DND-41 (cell line): Measurements from ENCODE around the gene MYEOV.

Experiments
- ATAC-seq: fragments of 200-7000 bp; cut with Tn5 transposase; 3 replicates; pipeline ENCODE4 v1.9.1; 2021; ENCODE audit warnings: low read depth; ENCODE audit not compliant: insufficient read depth
- DNase-seq: peaks from one replicate; pipeline ENCODE4 v3.0.0-alpha.2; 2020
- H2AFZ ChIP-seq: 2 replicates; pipeline ENCODE4 v1.6.0; 2012; ENCODE audit warnings: low read depth, low read length
- H3K27ac ChIP-seq: 2 replicates; pipeline ENCODE4 v1.5.1; 2012; ENCODE audit warnings: low read length, inconsistent platforms
- H3K27me3 ChIP-seq: fragments of 200-600 bp; sonication (generic); 2 replicates; pipeline ENCODE4 v1.6.0; 2012; ENCODE audit warnings: low read length, mild to moderate bottlenecking, inconsistent platforms; ENCODE audit not compliant: insufficient read depth, poor library complexity
- H3K36me3 ChIP-seq: 2 replicates; pipeline ENCODE4 v1.5.1; 2012; ENCODE audit warnings: low read length, inconsistent platforms; ENCODE audit not compliant: insufficient read depth
- H3K4me1 ChIP-seq: 2 replicates; pipeline ENCODE4 v1.5.1; 2012; ENCODE audit warnings: mild to moderate bottlenecking, low read length; ENCODE audit not compliant: insufficient read depth
- H3K4me2 ChIP-seq: 2 replicates; pipeline ENCODE4 v1.6.0; 2012; ENCODE audit warnings: mild to moderate bottlenecking, moderate library complexity, low read length, inconsistent platforms; ENCODE audit not compliant: insufficient read depth
- H3K4me3 ChIP-seq, 2 experiments: fragments of 200-600 bp in 1 of 2; shearing (Covaris generic) in 1 of 2; 2 replicates each; pipeline ENCODE4 v1.5.1; 2012 to 2016; ENCODE audit warnings: inconsistent platforms in 2 of 2, low read length in 2 of 2, mild to moderate bottlenecking in 2 of 2, low read depth in 1 of 2, moderate library complexity in 1 of 2
- H3K79me2 ChIP-seq: 2 replicates; pipeline ENCODE4 v1.6.0; 2012; ENCODE audit warnings: low read length, inconsistent platforms; ENCODE audit not compliant: insufficient read depth
- H3K9ac ChIP-seq: 2 replicates; pipeline ENCODE4 v1.6.0; 2012; ENCODE audit warnings: low read depth, mild to moderate bottlenecking, inconsistent platforms, low read length, moderate library complexity
- H3K9me3 ChIP-seq: 2 replicates; pipeline ENCODE4 v1.5.1; 2012; ENCODE audit warnings: low read length, moderate library complexity, mild to moderate bottlenecking, inconsistent platforms; ENCODE audit not compliant: insufficient read depth, severe bottlenecking
- H4K20me1 ChIP-seq: 2 replicates; pipeline ENCODE4 v1.6.0; 2012; ENCODE audit warnings: low read length; ENCODE audit not compliant: insufficient read depth
- CTCF ChIP-seq: IDR thresholded peaks from 2 replicates; pipeline ENCODE4 v1.5.1; 2012; ENCODE audit warnings: borderline replicate concordance, low read length, moderate library complexity, mild to moderate bottlenecking; ENCODE audit not compliant: poor library complexity, severe bottlenecking; ENCODE audit errors: extremely low read depth
- EZH2 ChIP-seq: IDR thresholded peaks from 3 replicates; pipeline ENCODE4 v1.6.1; 2012; ENCODE audit warnings: borderline replicate concordance, low read depth, mild to moderate bottlenecking, moderate library complexity, low read length, inconsistent platforms; ENCODE audit not compliant: severe bottlenecking

Gene MYEOV

GRCh38 chr11:69295995-69296889, 2.3 kb downstream of the MYEOV start:
- TF ChIP-seq CTCF (no peak), EZH2 (no peak)
- Histone ChIP-seq H3K27me3 (no peaks in the 10 kb centered on the region), H3K9me3 (no peaks in the 10 kb centered on the region), H3K79me2 (no peaks in the 10 kb centered on the region), H3K9ac (no peak overlapping the region), H2AFZ (no peak overlapping the region), H3K4me1 (peaks cover 28% of the 10 kb centered on the region), H3K36me3 (no peaks in the 10 kb centered on the region), H3K4me3 (peak overlapping the region in 1 of 2 experiments; percentile 17; a peak in 2 of 4 replicates), H3K4me2 (peak overlapping the region; percentile 34; the same call in 1 of the 2 replicates), H4K20me1 (peaks cover 50% of the 10 kb centered on the region), H3K27ac (no peak overlapping the region)
- no peak for ATAC-seq
- no peak for DNase-seq

- Histone ChIP-seq H4K20me1 (peaks cover 58% of the 10 kb centered on the region), H3K4me1 (peaks cover 28% of the 10 kb centered on the region), H3K9me3 (no peaks in the 10 kb centered on the region), H3K27ac (peak overlapping the region; percentile 20), H2AFZ (no peak overlapping the region), H3K9ac (no peak overlapping the region), H3K27me3 (no peaks in the 10 kb centered on the region), H3K4me2 (peak overlapping the region; percentile 34), H3K4me3 (peak overlapping the region in 1 of 2 experiments; percentile 17; a peak in 2 of 4 replicates), H3K79me2 (no peaks in the 10 kb centered on the region), H3K36me3 (no peaks in the 10 kb centered on the region)
- DNase-seq (peak; percentile 84), ATAC-seq (peak; percentile 72)
- TF ChIP-seq CTCF (no peak), EZH2 (no peak)
These were observed 3.2 kb downstream of the MYEOV start for GRCh38 chr11:69296890-69297786.

- Histone ChIP-seq H3K27ac (peak overlapping the region; percentile 20), H3K4me3 (no peak overlapping the region), H3K4me1 (peaks cover 28% of the 10 kb centered on the region), H4K20me1 (peaks cover 64% of the 10 kb centered on the region), H3K4me2 (0 out of 2 replicates have a peak overlapping the region, but pooled peaks have one; percentile 34), H3K36me3 (no peaks in the 10 kb centered on the region), H3K9me3 (no peaks in the 10 kb centered on the region), H3K79me2 (no peaks in the 10 kb centered on the region), H2AFZ (no peak overlapping the region), H3K9ac (no peak overlapping the region), H3K27me3 (no peaks in the 10 kb centered on the region)
- ATAC-seq, result peak; percentile 72
- peak; percentile 81 for DNase-seq
- TF ChIP-seq EZH2, result no peak
- TF ChIP-seq CTCF, result no peak
These were observed 3.9 kb downstream of the MYEOV start for GRCh38 chr11:69297787-69298266.
